ENCODE data around the gene RIMS4.

GRCh38 chr20:44765091-44765490, 45.3 kb downstream of the RIMS4 start:
- TF ChIP-seq POLR2AphosphoS5 (IDR thresholded peaks at IDR 0.05; ENCODE audit: low read depth, low read length), result no peak
- TF ChIP-seq, protein P1, sequence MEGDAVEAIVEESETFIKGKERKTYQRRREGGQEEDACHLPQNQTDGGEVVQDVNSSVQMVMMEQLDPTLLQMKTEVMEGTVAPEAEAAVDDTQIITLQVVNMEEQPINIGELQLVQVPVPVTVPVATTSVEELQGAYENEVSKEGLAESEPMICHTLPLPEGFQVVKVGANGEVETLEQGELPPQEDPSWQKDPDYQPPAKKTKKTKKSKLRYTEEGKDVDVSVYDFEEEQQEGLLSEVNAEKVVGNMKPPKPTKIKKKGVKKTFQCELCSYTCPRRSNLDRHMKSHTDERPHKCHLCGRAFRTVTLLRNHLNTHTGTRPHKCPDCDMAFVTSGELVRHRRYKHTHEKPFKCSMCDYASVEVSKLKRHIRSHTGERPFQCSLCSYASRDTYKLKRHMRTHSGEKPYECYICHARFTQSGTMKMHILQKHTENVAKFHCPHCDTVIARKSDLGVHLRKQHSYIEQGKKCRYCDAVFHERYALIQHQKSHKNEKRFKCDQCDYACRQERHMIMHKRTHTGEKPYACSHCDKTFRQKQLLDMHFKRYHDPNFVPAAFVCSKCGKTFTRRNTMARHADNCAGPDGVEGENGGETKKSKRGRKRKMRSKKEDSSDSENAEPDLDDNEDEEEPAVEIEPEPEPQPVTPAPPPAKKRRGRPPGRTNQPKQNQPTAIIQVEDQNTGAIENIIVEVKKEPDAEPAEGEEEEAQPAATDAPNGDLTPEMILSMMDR (IDR thresholded peaks at IDR 0.05), result no peak
